ENCODE measurements around the gene ARHGAP45. TPM values are rescaled to one million over a fixed set of nuclear protein-coding genes. Genes with fewer than 3 reads are reported as not detected.
"Not testable (repeated sequence)": the region's sequence is repeated elsewhere in the genome, so short reads cannot be mapped to it uniquely, and the experiment has no call there.

Gene ARHGAP45
- polyA plus RNA-seq, 2 of the 4 experiments (the other 2 are of a cell fraction), result 1.2 to 1.9 TPM

DNA sequence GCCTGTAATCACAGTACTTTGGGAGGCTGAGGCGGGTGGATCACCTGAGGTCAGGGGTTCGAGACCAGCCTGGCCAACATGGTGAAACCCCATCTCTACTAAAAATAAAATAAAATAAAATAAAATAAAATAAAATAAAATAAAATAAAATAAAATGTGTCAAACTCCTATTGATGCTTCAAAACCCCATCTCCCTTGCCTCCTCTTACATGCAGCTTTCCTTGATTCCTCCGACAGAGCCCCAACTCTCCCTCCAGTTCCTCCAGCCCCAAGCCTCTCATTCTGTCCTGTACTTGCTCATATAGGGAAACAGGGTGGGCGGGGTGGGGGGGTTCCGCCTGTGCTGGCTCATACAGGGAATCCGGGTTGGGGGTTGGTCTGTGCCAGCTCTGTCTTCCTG, 41.9 kb upstream of the ARHGAP45 start:
- FAIRE-seq; H3K4me1 ChIP-seq; H3K4me2 ChIP-seq; DNase-seq (ENCODE audit: low read depth in 1 of 2, low spot score in 1 of 2); H3K9me3 ChIP-seq; H3K4me3 ChIP-seq; H3K27ac ChIP-seq; ATAC-seq; POLR2A ChIA-PET: not testable (repeated sequence)
- CTCF ChIA-PET, result interaction anchor here (0.8 kb wide), 1 partner anchor 219 kb away, joined by 3 read pairs; no protein-coding TSS in a partner anchor
- peak; percentile 41 for TF ChIP-seq ZFP36 (IDR thresholded peaks at IDR 0.05; ENCODE audit: borderline replicate concordance, partially characterized antibody)
- WGBS (ENCODE audit: missing lambda C conversion rate), result 83% methylated on average over 6 of the region's 6 CpGs

- DNase-seq (ENCODE audit: low read depth in 1 of 2, low spot score in 1 of 2) (peak; percentile 67 to 69), FAIRE-seq (no peak), ATAC-seq (peak; percentile 81 to 89)
- TF ChIP-seq, protein P1, sequence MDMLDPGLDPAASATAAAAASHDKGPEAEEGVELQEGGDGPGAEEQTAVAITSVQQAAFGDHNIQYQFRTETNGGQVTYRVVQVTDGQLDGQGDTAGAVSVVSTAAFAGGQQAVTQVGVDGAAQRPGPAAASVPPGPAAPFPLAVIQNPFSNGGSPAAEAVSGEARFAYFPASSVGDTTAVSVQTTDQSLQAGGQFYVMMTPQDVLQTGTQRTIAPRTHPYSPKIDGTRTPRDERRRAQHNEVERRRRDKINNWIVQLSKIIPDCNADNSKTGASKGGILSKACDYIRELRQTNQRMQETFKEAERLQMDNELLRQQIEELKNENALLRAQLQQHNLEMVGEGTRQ (IDR thresholded peaks at IDR 0.05), result no peak
- TF ChIP-seq SMC3 (IDR thresholded peaks at IDR 0.05) (no peak), PHF8 (IDR thresholded peaks at IDR 0.05; ENCODE audit: borderline replicate concordance, low read depth) (peak; percentile 74; the same call in 1 of the 2 replicates), POLR2A (IDR thresholded peaks at IDR 0.05; ENCODE audit: low read length) (peak; percentile 33)
- Histone ChIP-seq H3K9me3 (no peaks in the 10 kb centered on the region), H3K4me3 (peak within 1 kb of the TSS; percentile 87), H3K4me1 (peaks cover 13% of the 10 kb centered on the region; the same call in 1 of the 3 replicates), H3K4me2 (peak within 1 kb of the TSS; percentile 96), H3K27ac (peak within 1 kb of the TSS; percentile 92 to 100)
- ChIA-PET POLR2A (interaction anchor here (1.5 kb wide), 1 partner anchor 13 kb away, joined by 6 read pairs; the partner anchor contains the start of gene ABCA7), CTCF (interaction anchor here (0.7 to 2.7 kb wide), 6 partner anchors 13 to 218 kb away, joined by 3 to 12 read pairs (median 4); partner anchors contain the start of gene ABCA7)
- 66% methylated on average over 5 of the region's 63 CpGs for WGBS (ENCODE audit: missing lambda C conversion rate)
Observed at GRCh38 chr19:1025960-1026782, 40.8 kb upstream of the ARHGAP45 start, which contains the start of gene CNN2. TSS of gene CNN2 (plus strand) at chr19:1026608. CDS start at chr19:1026662, 54 bp downstream.

- CTCF ChIA-PET, result interaction anchor here (1.3 to 2.7 kb wide), 4 partner anchors 12 to 217 kb away, joined by 3 to 12 read pairs (median 4); partner anchors contain the start of gene ABCA7
- Histone ChIP-seq H3K27ac (peak overlapping the region; percentile 92 to 100), H3K4me3 (peak overlapping the region; percentile 87), H3K9me3 (no peaks in the 10 kb centered on the region), H3K4me2 (peak overlapping the region; percentile 96), H3K4me1 (peaks cover 13% of the 10 kb centered on the region; the same call in 1 of the 3 replicates)
- TF ChIP-seq GATA3 (IDR thresholded peaks at IDR 0.05; ENCODE audit: borderline replicate concordance) (no peak), JUNB (IDR thresholded peaks at IDR 0.05) (no peak), ZFP36 (IDR thresholded peaks at IDR 0.05; ENCODE audit: borderline replicate concordance, partially characterized antibody) (peak; percentile 38), CHD4 (IDR thresholded peaks at IDR 0.05; ENCODE audit: borderline replicate concordance) (0 out of 2 replicates have a peak, but pooled peaks have one; percentile 28), ELK1 (IDR thresholded peaks at IDR 0.05; ENCODE audit: low read depth, low read length) (no peak), ZC3H11A (IDR thresholded peaks at IDR 0.05) (no peak), RFX5 (IDR thresholded peaks at IDR 0.05) (no peak), MYC (IDR thresholded peaks at IDR 0.05; ENCODE audit: borderline replicate concordance, low read length) (no peak), RAD21 (conservative IDR thresholded peaks at IDR 0.05 in 1 of 2, IDR thresholded peaks at IDR 0.05 in 1 of 2) (no peak)
- TF ChIP-seq, protein P1 (IDR thresholded peaks at IDR 0.05), result no peak
- TF ChIP-seq, protein P2, sequence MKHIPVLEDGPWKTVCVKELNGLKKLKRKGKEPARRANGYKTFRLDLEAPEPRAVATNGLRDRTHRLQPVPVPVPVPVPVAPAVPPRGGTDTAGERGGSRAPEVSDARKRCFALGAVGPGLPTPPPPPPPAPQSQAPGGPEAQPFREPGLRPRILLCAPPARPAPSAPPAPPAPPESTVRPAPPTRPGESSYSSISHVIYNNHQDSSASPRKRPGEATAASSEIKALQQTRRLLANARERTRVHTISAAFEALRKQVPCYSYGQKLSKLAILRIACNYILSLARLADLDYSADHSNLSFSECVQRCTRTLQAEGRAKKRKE (CRISPR knock-in tag; IDR thresholded peaks at IDR 0.05; ENCODE audit: low read depth), result no peak
- no peak for FAIRE-seq
- POLR2A ChIA-PET, result interaction anchor here (1.5 kb wide), 1 partner anchor 13 kb away, joined by 6 read pairs; the partner anchor contains the start of gene ABCA7
- peak; percentile 30 to 41; a peak in 4 of 6 replicates for ATAC-seq
- WGBS (ENCODE audit: missing lambda C conversion rate), result under 1% methylated on average over 16 of the region's 36 CpGs
- DNase-seq (ENCODE audit: low read depth in 1 of 2, low spot score in 1 of 2), result no peak
Observed at GRCh38 chr19:1026783-1027649, 40.0 kb upstream of the ARHGAP45 start.

Measured in A549 (cell line).